Stomach (tissue), 9 donors: ENCODE measurements around the gene FBLL1. TPM values are rescaled to one million over a fixed set of nuclear protein-coding genes. Genes with fewer than 3 reads are reported as not detected.
"Not testable (repeated sequence)": the region's sequence is repeated elsewhere in the genome, so short reads cannot be mapped to it uniquely, and the experiment has no call there.

Experiments used
- DNase-seq, 2 donors: peaks; one replicate each; pipeline versions ENCODE4 v3.0.0 to v3.0.0-alpha.2; 2013 to 2019
- H3K27ac ChIP-seq, 5 donors: fragments of 200-600 bp in 4 of 5; sonication (generic) in 4 of 5; one replicate each; pipeline ENCODE4 v1.5.1; 2013 to 2019; ENCODE audit warnings: mild to moderate bottlenecking in 1 of 5, moderate library complexity in 1 of 5
- H3K27me3 ChIP-seq, 3 donors: fragments of 200-600 bp; sonication (generic); one replicate each; pipeline ENCODE4 v1.5.1; 2017 to 2019; ENCODE audit warnings: mixed run types in 1 of 3
- H3K36me3 ChIP-seq, 4 donors: fragments of 200-600 bp; sonication (generic); 1 replicate in 3 of 4; 2 replicates in 1 of 4; pipeline ENCODE4 v1.5.1; 2016 to 2019
- H3K4me1 ChIP-seq, 4 donors: fragments of 200-600 bp; sonication (generic); one replicate each; pipeline ENCODE4 v1.5.1; 2016 to 2019
- H3K4me3 ChIP-seq, 4 donors: fragments of 200-600 bp; sonication (generic) in 3 of 4; one replicate each; pipeline ENCODE4 v1.5.1; 2016 to 2019; ENCODE audit warnings: mild to moderate bottlenecking in 1 of 4
- H3K9me3 ChIP-seq, 4 donors: fragments of 200-600 bp; sonication (generic); one replicate each; pipeline ENCODE4 v1.5.1; 2016 to 2019
- CTCF ChIP-seq, 7 experiments: fragments of 450-650 bp in 4 of 7; fragments of 200-600 bp in 3 of 7; sonication (generic) in 3 of 7; IDR thresholded peaks; one replicate each; pipeline ENCODE4 v1.5.1; 2016 to 2019; ENCODE audit warnings: antibody characterized with exemption in 7 of 7, control low read depth in 2 of 7, mild to moderate bottlenecking in 1 of 7
- EP300 ChIP-seq: sonication (generic); formaldehyde crosslinking; IDR thresholded peaks from one replicate; pipeline ENCODE4 v1.6.1; 2017; ENCODE audit warnings: antibody characterized with exemption
- POLR2A ChIP-seq, 4 donors: fragments of 450-650 bp; IDR thresholded peaks; one replicate each; pipeline ENCODE4 v1.6.1; 2016; ENCODE audit warnings: antibody characterized with exemption in 4 of 4, control low read depth in 2 of 4, mild to moderate bottlenecking in 1 of 4, moderate library complexity in 1 of 4
- POLR2AphosphoS5 ChIP-seq, 3 donors: sonication (generic); formaldehyde crosslinking; IDR thresholded peaks; one replicate each; pipeline ENCODE4 v1.6.1; 2016; ENCODE audit warnings: antibody characterized with exemption in 3 of 3
- WGBS, 5 donors: extraction: QIAGEN DNeasy Blood & Tissue Kit in 3 of 5; methylation state at CpG; one replicate each; pipeline versions ENCODE4 v1.1.5 to v1.1.7; 2013 to 2018; 5-methylcytosine and 5-hydroxymethylcytosine counted together
- intact Hi-C: fragments of 100-400 bp; cut with DNase I; formaldehyde crosslinking; loops from one replicate; pipeline ENCODE4 v1.15.1; 2023; ENCODE audit warnings: low total_unique reads
- polyA plus RNA-seq, 3 donors: library from polyadenylated mRNA; stranded (reverse); fragments of 200-250 nt; gene quantifications; one replicate each; pipeline ENCODE4 v1.2.3, GENCODE V29; 2013
- total RNA-seq, 5 donors: library from RNA; depleted of rRNA; stranded (reverse); fragments of >200 nt; gene quantifications; one replicate each; pipeline versions ENCODE4 v1.1.0 to v1.2.3, GENCODE V29; 2014 to 2016
- donor health status: healthy with polysubstance abuse.
- donor health status: Bipolar disorder and iron deficiency.
- donor health status: healthy.

FBLL1 gene
- total and polyA plus RNA-seq, 8 donors: 0.37 to 1.3 (median 0.50) TPM; not detected in 4

- Histone ChIP-seq H3K9me3 (no peaks in the 10 kb centered on the region), H3K4me3 (no peak overlapping the region), H3K36me3 (peaks cover 0 to 48% (median 45%) of the 10 kb centered on the region in 4 donors), H3K27me3 (no peaks in the 10 kb centered on the region), H3K4me1 (peaks cover 0 to 10% (median 2%) of the 10 kb centered on the region in 4 donors), H3K27ac (no peak overlapping the region)
- 95 to 98% (median 96%) methylated on average over 6 of the region's 6 CpGs for WGBS, 5 donors
- TF ChIP-seq POLR2A (IDR thresholded peaks at IDR 0.05) (no peak), POLR2AphosphoS5 (IDR thresholded peaks at IDR 0.05) (no peak), CTCF (IDR thresholded peaks at IDR 0.05) (no peak), EP300 (no peak)
- intact Hi-C loops: no loop called here
- no peak for DNase-seq
These were observed 39.6 kb downstream of the FBLL1 start for GRCh38 chr5:168568738-168569137.

- 86 to 89% (median 87%) methylated on average over 11 of the region's 11 CpGs for WGBS, 5 donors
- no peak for DNase-seq
- Histone ChIP-seq H3K4me3 (no peak overlapping the region), H3K27me3 (no peaks in the 10 kb centered on the region), H3K27ac (no peak overlapping the region), H3K9me3 (no peaks in the 10 kb centered on the region), H3K36me3 (peaks cover 0 to 34% (median 29%) of the 10 kb centered on the region in 4 donors), H3K4me1 (peaks cover 0 to 10% (median 3%) of the 10 kb centered on the region in 4 donors)
- TF ChIP-seq EP300 (no peak), POLR2A (IDR thresholded peaks at IDR 0.05) (no peak), CTCF (IDR thresholded peaks at IDR 0.05) (no peak), POLR2AphosphoS5 (IDR thresholded peaks at IDR 0.05) (no peak)
- intact Hi-C loops: no loop called here
These were observed 41.6 kb downstream of the FBLL1 start for GRCh38 chr5:168570490-168571328.

GRCh38 chr5:168573663-168574062 is 44.6 kb downstream of the FBLL1 start:
- H3K4me1 ChIP-seq: peaks cover 10 to 37% (median 25%) of the 10 kb centered on the region in 4 donors
- intact Hi-C loops, H3K4me3 ChIP-seq, H3K9me3 ChIP-seq, H3K36me3 ChIP-seq, DNase-seq, H3K27me3 ChIP-seq, H3K27ac ChIP-seq: not testable (repeated sequence)
- 72 to 100% (median 94%) methylated on average over 1 to 3 of the region's 3 CpGs for WGBS, 5 donors

- H3K27me3 ChIP-seq, H3K27ac ChIP-seq, H3K4me3 ChIP-seq, H3K36me3 ChIP-seq, DNase-seq, H3K9me3 ChIP-seq, intact Hi-C loops: not testable (repeated sequence)
- 98 to 100% (median 100%) methylated on average over 1 of the region's 1 CpG for WGBS, 5 donors
- peaks cover 10 to 37% (median 25%) of the 10 kb centered on the region in 4 donors for H3K4me1 ChIP-seq
These were observed 45.1 kb downstream of the FBLL1 start for GRCh38 chr5:168574156-168574555.

GRCh38 chr5:168575391-168576372 is 46.6 kb downstream of the FBLL1 start:
- Histone ChIP-seq H3K27ac (no peak overlapping the region), H3K4me1 (peaks cover 18 to 46% (median 32%) of the 10 kb centered on the region in 4 donors), H3K36me3 (no peaks in the 10 kb centered on the region), H3K4me3 (no peak overlapping the region), H3K27me3 (no peaks in the 10 kb centered on the region), H3K9me3 (no peaks in the 10 kb centered on the region)
- TF ChIP-seq POLR2AphosphoS5 (IDR thresholded peaks at IDR 0.05) (no peak), POLR2A (IDR thresholded peaks at IDR 0.05) (no peak), CTCF (IDR thresholded peaks at IDR 0.05) (no peak), EP300 (no peak)
- DNase-seq: no peak
- intact Hi-C loops: no loop called here
- 83 to 93% (median 85%) methylated on average over 7 of the region's 7 CpGs for WGBS, 5 donors
